Activated naive CD4-positive, alpha-beta T cell treated with anti-CD3 and anti-CD28 coated beads, Interleukin-2, amount 50 U/mL, for 72 hours (primary cell): ENCODE results near the gene ARMH2. TPM values are rescaled to one million over a fixed set of nuclear protein-coding genes. Genes with fewer than 3 reads are reported as not detected.
A peak's percentile ranks its signal among the peaks of the same experiment; 100 is the strongest.

Experiments
- ATAC-seq, 2 donors: fragments of 150-1000 bp; cut with Tn5 transposase; 2 replicates each; pipeline ENCODE4 v1.10.0; 2021; ENCODE audit warnings: mild to moderate bottlenecking in 2 of 2, moderate library complexity in 2 of 2
- DNase-seq, 2 donors: peaks; one replicate each; pipeline ENCODE4 v3.0.0; 2021 to 2022; ENCODE audit warnings: low spot score in 2 of 2
- H3K27ac Mint-ChIP-seq, 2 donors: one replicate each; pipeline ENCODE4 v1.8.0; 2022; ENCODE audit warnings: mild to moderate bottlenecking in 2 of 2, mixed read lengths in 2 of 2
- H3K36me3 Mint-ChIP-seq, 2 donors: one replicate each; pipeline ENCODE4 v1.8.0; 2022; ENCODE audit warnings: mixed read lengths in 2 of 2
- H3K9me3 Mint-ChIP-seq, 2 donors: one replicate each; pipeline ENCODE4 v1.8.0; 2022; ENCODE audit warnings: mixed read lengths in 2 of 2
- total RNA-seq, 2 donors: library from RNA; stranded (reverse); gene quantifications; one replicate each; pipeline ENCODE4 v1.2.3, GENCODE V29; 2022

Gene ARMH2
- total RNA-seq, 2 donors from 2014 or later, result 0.31 TPM; not detected in 1

- Mint-ChIP-seq H3K36me3 (peaks cover 11 to 38% of the 10 kb centered on the region in 2 donors), H3K27ac (peak overlapping the region in 1 of 2 donors; percentile 12), H3K9me3 (no peaks in the 10 kb centered on the region)
- ATAC-seq (no peak), DNase-seq (no peak)
Observed at GRCh38 chr6:24825130-24825630, 26.5 kb upstream of the ARMH2 start.

GRCh38 chr6:24824142-24824938 is 25.6 kb upstream of the ARMH2 start:
- no peaks in the 10 kb centered on the region for H3K9me3 Mint-ChIP-seq
- DNase-seq (no peak), ATAC-seq (no peak)
- peak overlapping the region; percentile 62 to 72 for H3K27ac Mint-ChIP-seq
- H3K36me3 Mint-ChIP-seq, result peaks cover 11 to 38% of the 10 kb centered on the region in 2 donors

- peaks cover 16 to 40% of the 10 kb centered on the region in 2 donors for H3K36me3 Mint-ChIP-seq
- peak overlapping the region; percentile 50 to 72 for H3K27ac Mint-ChIP-seq
Observed at GRCh38 chr6:24823185-24823584, 24.5 kb upstream of the ARMH2 start.

GRCh38 chr6:24822696-24823095 is 24.0 kb upstream of the ARMH2 start:
- peaks cover 12 to 40% of the 10 kb centered on the region in 2 donors for H3K36me3 Mint-ChIP-seq
- no peak for DNase-seq
- no peaks in the 10 kb centered on the region for H3K9me3 Mint-ChIP-seq
- no peak for ATAC-seq
- peak overlapping the region; percentile 50 to 72 for H3K27ac Mint-ChIP-seq

More at GRCh38 chr6:24823185-24823584, 24.5 kb upstream of the ARMH2 start:
- no peak for DNase-seq
- ATAC-seq, result no peak
- no peaks in the 10 kb centered on the region for H3K9me3 Mint-ChIP-seq

- H3K27ac Mint-ChIP-seq, result peak overlapping the region; percentile 56 to 73
- peaks cover 5 to 36% of the 10 kb centered on the region in 2 donors for H3K36me3 Mint-ChIP-seq
- H3K9me3 Mint-ChIP-seq, result no peaks in the 10 kb centered on the region
- ATAC-seq (no peak), DNase-seq (no peak)
Observed at GRCh38 chr6:24821860-24822444, 23.2 kb upstream of the ARMH2 start.

- H3K27ac Mint-ChIP-seq, result no peak overlapping the region
- H3K36me3 Mint-ChIP-seq, result peaks cover 5 to 19% of the 10 kb centered on the region in 2 donors
Observed at GRCh38 chr6:24818346-24818745, 19.6 kb upstream of the ARMH2 start.

GRCh38 chr6:24809728-24810127 is 11.0 kb upstream of the ARMH2 start:
- DNase-seq (no peak), ATAC-seq (no peak)
- Mint-ChIP-seq H3K27ac (peak overlapping the region in 1 of 2 donors; percentile 54), H3K9me3 (no peaks in the 10 kb centered on the region), H3K36me3 (peaks cover 0 to 6% of the 10 kb centered on the region in 2 donors)

More at GRCh38 chr6:24818346-24818745, 19.6 kb upstream of the ARMH2 start:
- DNase-seq, result no peak
- no peaks in the 10 kb centered on the region for H3K9me3 Mint-ChIP-seq
- ATAC-seq, result no peak

GRCh38 chr6:24807584-24807983 is 8.9 kb upstream of the ARMH2 start:
- H3K27ac Mint-ChIP-seq, result no peak overlapping the region
- DNase-seq, result no peak
- H3K36me3 Mint-ChIP-seq, result peaks cover 0 to 11% of the 10 kb centered on the region in 2 donors
- no peaks in the 10 kb centered on the region for H3K9me3 Mint-ChIP-seq
- ATAC-seq, result no peak

GRCh38 chr6:24802271-24803059 is 3.7 kb upstream of the ARMH2 start:
- H3K36me3 Mint-ChIP-seq, result peaks cover 0 to 5% of the 10 kb centered on the region in 2 donors

GRCh38 chr6:24799541-24799915 is 811 bp upstream of the ARMH2 start:
- Mint-ChIP-seq H3K27ac (peak overlapping the region; percentile 1 to 6), H3K9me3 (peaks cover 0 to 5% of the 10 kb centered on the region in 2 donors)

More at GRCh38 chr6:24802271-24803059, 3.7 kb upstream of the ARMH2 start:
- no peak for DNase-seq
- ATAC-seq, result no peak
- Mint-ChIP-seq H3K27ac (peak overlapping the region; percentile 22 to 75), H3K9me3 (no peaks in the 10 kb centered on the region)

GRCh38 chr6:24797596-24798216 is 1.0 kb downstream of the ARMH2 start:
- DNase-seq, result no peak
- Mint-ChIP-seq H3K36me3 (peaks cover 0 to 5% of the 10 kb centered on the region in 2 donors), H3K9me3 (peaks cover 0 to 5% of the 10 kb centered on the region in 2 donors), H3K27ac (no peak overlapping the region)
- ATAC-seq, result no peak

More at GRCh38 chr6:24799541-24799915, 811 bp upstream of the ARMH2 start:
- DNase-seq, result no peak
- ATAC-seq, result no peak
- H3K36me3 Mint-ChIP-seq, result peaks cover 0 to 10% of the 10 kb centered on the region in 2 donors

GRCh38 chr6:24796616-24797290 is 2.0 kb downstream of the ARMH2 start:
- DNase-seq, result no peak
- peak overlapping the region in 1 of 2 donors; percentile 18 for H3K27ac Mint-ChIP-seq

GRCh38 chr6:24795106-24795505 is 3.6 kb downstream of the ARMH2 start:
- H3K36me3 Mint-ChIP-seq, result peaks cover 0 to 5% of the 10 kb centered on the region in 2 donors
- peak overlapping the region in 1 of 2 donors; percentile 62 for H3K27ac Mint-ChIP-seq
- peaks cover 0 to 5% of the 10 kb centered on the region in 2 donors for H3K9me3 Mint-ChIP-seq

More at GRCh38 chr6:24796616-24797290, 2.0 kb downstream of the ARMH2 start:
- H3K36me3 Mint-ChIP-seq, result peaks cover 0 to 5% of the 10 kb centered on the region in 2 donors
- H3K9me3 Mint-ChIP-seq, result peaks cover 0 to 5% of the 10 kb centered on the region in 2 donors
- peak; percentile 54 to 73 for ATAC-seq

GRCh38 chr6:24788031-24788665 is 10.6 kb downstream of the ARMH2 start:
- peak; percentile 82 to 85 for ATAC-seq
- Mint-ChIP-seq H3K9me3 (peaks cover 0 to 4% of the 10 kb centered on the region in 2 donors), H3K36me3 (peaks cover 17 to 48% of the 10 kb centered on the region in 2 donors), H3K27ac (peak overlapping the region; percentile 61 to 70)
- no peak for DNase-seq

More at GRCh38 chr6:24795106-24795505, 3.6 kb downstream of the ARMH2 start:
- no peak for ATAC-seq
- DNase-seq, result no peak

GRCh38 chr6:24780206-24780605 is 18.5 kb downstream of the ARMH2 start:
- Mint-ChIP-seq H3K36me3 (peaks cover 35 to 77% of the 10 kb centered on the region in 2 donors), H3K27ac (no peak overlapping the region), H3K9me3 (no peaks in the 10 kb centered on the region)
- DNase-seq (no peak), ATAC-seq (no peak)
